Measurements from ENCODE around the gene CHCHD1.

Gene CHCHD1

GRCh38 chr10:73756183-73756582 lies 25.7 kb upstream of the CHCHD1 start:
- in situ Hi-C loops (cut with MboI; ENCODE audit: low sequenced_read_pairs): no loop called here
- Histone ChIP-seq H3K4me3 (no peak overlapping the region), H3K4me1 (no peaks in the 10 kb centered on the region), H3K27me3 (ENCODE audit: low read depth) (no peaks in the 10 kb centered on the region), H3K9me3 (no peaks in the 10 kb centered on the region), H3K36me3 (replicated peaks) (peaks cover 60% of the 10 kb centered on the region)
- no peak for DNase-seq (ENCODE audit: low spot score in 2 of 2)

GRCh38 chr10:73758704-73759511 lies 22.9 kb upstream of the CHCHD1 start:
- no peak for DNase-seq (ENCODE audit: low spot score in 2 of 2)
- no peaks in the 10 kb centered on the region for H3K4me1 ChIP-seq
- no peaks in the 10 kb centered on the region for H3K27me3 ChIP-seq (ENCODE audit: low read depth)
- no peak overlapping the region for H3K4me3 ChIP-seq
- no peaks in the 10 kb centered on the region for H3K9me3 ChIP-seq
- in situ Hi-C loops (cut with MboI; ENCODE audit: low sequenced_read_pairs): no loop called here
- peaks cover 64% of the 10 kb centered on the region for H3K36me3 ChIP-seq (replicated peaks)

DNA sequence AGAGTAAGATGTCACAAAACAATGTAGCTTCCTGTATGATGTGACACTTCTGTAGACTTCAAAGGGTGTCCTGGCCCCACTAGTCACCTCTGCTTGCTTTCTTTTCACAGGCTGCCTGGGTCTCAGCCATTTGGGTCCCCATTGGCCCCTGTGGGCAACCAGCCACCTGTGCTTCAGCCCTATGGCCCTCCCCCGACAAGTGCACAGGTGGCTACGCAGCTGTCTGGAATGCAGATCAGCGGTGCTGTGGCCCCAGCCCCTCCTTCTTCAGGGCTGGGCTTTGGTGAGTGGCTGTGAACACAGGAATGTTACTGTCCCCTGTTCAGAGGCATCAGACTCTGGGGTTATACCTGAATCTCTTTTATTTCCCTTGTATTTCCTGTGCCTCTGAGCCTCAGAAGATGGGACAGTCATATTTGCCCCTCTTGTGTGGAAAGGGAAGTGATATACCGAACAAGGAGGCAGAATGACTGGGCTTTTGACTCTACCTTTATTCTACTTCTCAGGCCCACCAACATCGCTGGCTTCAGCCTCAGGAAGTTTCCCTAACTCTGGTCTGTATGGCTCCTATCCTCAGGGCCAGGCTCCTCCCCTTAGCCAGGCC lies 22.2 kb upstream of the CHCHD1 start:
- in situ Hi-C loops (cut with MboI; ENCODE audit: low sequenced_read_pairs): no loop called here
- no peak for DNase-seq (ENCODE audit: low spot score in 2 of 2)
- Histone ChIP-seq H3K36me3 (replicated peaks) (peaks cover 62% of the 10 kb centered on the region), H3K4me3 (no peak overlapping the region), H3K9me3 (no peaks in the 10 kb centered on the region), H3K27me3 (ENCODE audit: low read depth) (no peaks in the 10 kb centered on the region), H3K4me1 (no peaks in the 10 kb centered on the region)

GRCh38 chr10:73761781-73762180 lies 20.1 kb upstream of the CHCHD1 start:
- Histone ChIP-seq H3K4me1 (no peaks in the 10 kb centered on the region), H3K36me3 (replicated peaks) (peaks cover 73% of the 10 kb centered on the region), H3K9me3 (no peaks in the 10 kb centered on the region), H3K4me3 (no peak overlapping the region), H3K27me3 (ENCODE audit: low read depth) (no peaks in the 10 kb centered on the region)
- DNase-seq (ENCODE audit: low spot score in 2 of 2): no peak
- in situ Hi-C loops (cut with MboI; ENCODE audit: low sequenced_read_pairs): no loop called here

DNA sequence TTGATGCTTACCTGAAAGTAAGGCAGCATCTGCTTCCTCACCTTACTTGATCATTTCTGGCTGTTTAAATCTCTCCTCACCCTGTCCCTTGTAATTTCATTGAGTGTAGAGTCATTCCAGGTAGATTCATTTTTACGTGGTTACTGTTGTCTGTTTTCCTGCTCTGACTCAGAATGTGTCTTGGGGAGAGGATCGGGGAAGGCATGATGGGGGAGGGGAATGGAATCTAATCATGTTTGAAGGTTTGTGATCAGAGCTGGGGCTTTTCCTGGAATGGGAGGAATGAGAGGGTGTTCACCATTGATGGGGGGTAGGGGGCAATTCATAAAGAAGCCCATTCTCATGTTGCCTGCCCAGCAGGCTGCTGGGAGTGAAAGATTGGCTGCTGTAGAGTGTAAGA lies 18.9 kb upstream of the CHCHD1 start:
- in situ Hi-C loops (cut with MboI; ENCODE audit: low sequenced_read_pairs): no loop called here
- no peaks in the 10 kb centered on the region for H3K4me1 ChIP-seq
- no peak for DNase-seq (ENCODE audit: low spot score in 2 of 2)
- H3K27me3 ChIP-seq (ENCODE audit: low read depth): no peaks in the 10 kb centered on the region
- H3K4me3 ChIP-seq: no peak overlapping the region
- no peaks in the 10 kb centered on the region for H3K9me3 ChIP-seq
- H3K36me3 ChIP-seq (replicated peaks): peaks cover 85% of the 10 kb centered on the region

DNA sequence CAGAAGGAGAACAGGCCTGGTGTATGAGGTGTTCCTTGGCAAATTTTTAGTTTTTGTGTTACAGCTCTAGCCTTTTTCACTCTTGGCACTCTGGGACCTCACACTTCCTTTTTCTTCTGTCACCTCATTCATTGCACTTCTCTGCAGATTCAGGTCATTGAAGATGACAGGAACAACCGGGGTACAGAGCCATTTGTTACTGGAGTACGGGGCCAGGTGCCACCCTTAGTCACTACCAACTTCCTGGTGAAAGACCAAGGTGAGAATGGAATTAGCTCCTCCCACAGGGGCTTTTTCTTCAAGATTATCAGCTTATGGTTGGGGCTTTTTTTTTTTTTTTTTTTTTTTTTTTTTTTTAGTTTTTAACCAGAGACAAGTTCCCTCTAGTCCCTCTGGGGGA lies 18.5 kb upstream of the CHCHD1 start:
- in situ Hi-C loops (cut with MboI; ENCODE audit: low sequenced_read_pairs): no loop called here
- Histone ChIP-seq H3K27me3 (ENCODE audit: low read depth) (no peaks in the 10 kb centered on the region), H3K4me1 (no peaks in the 10 kb centered on the region), H3K36me3 (replicated peaks) (peaks cover 89% of the 10 kb centered on the region), H3K9me3 (no peaks in the 10 kb centered on the region), H3K4me3 (no peak overlapping the region)
- no peak for DNase-seq (ENCODE audit: low spot score in 2 of 2)

- H3K27me3 ChIP-seq (ENCODE audit: low read depth): no peaks in the 10 kb centered on the region
- peaks cover 92% of the 10 kb centered on the region for H3K36me3 ChIP-seq (replicated peaks)
- H3K4me3 ChIP-seq: no peak overlapping the region
- DNase-seq (ENCODE audit: low spot score in 2 of 2): no peak
- H3K4me1 ChIP-seq: no peaks in the 10 kb centered on the region
- in situ Hi-C loops (cut with MboI; ENCODE audit: low sequenced_read_pairs): no loop called here
- H3K9me3 ChIP-seq: no peaks in the 10 kb centered on the region
These were observed 16.8 kb upstream of the CHCHD1 start for GRCh38 chr10:73765066-73765465.

GRCh38 chr10:73768881-73769280 lies 13.0 kb upstream of the CHCHD1 start:
- DNase-seq (ENCODE audit: low spot score in 2 of 2): no peak
- Histone ChIP-seq H3K27me3 (ENCODE audit: low read depth) (no peaks in the 10 kb centered on the region), H3K36me3 (replicated peaks) (peaks cover 74% of the 10 kb centered on the region), H3K9me3 (no peaks in the 10 kb centered on the region), H3K4me3 (no peak overlapping the region), H3K4me1 (peaks cover 7% of the 10 kb centered on the region)
- in situ Hi-C loops (cut with MboI; ENCODE audit: low sequenced_read_pairs): no loop called here

- Histone ChIP-seq H3K4me3 (no peak overlapping the region), H3K9me3 (no peaks in the 10 kb centered on the region), H3K4me1 (peaks cover 10% of the 10 kb centered on the region), H3K27me3 (ENCODE audit: low read depth) (no peaks in the 10 kb centered on the region), H3K36me3 (replicated peaks) (peaks cover 70% of the 10 kb centered on the region)
- in situ Hi-C loops (cut with MboI; ENCODE audit: low sequenced_read_pairs): no loop called here
- no peak for DNase-seq (ENCODE audit: low spot score in 2 of 2)
These were observed 12.5 kb upstream of the CHCHD1 start for GRCh38 chr10:73769396-73769795.

- peaks cover 56% of the 10 kb centered on the region for H3K36me3 ChIP-seq (replicated peaks)
These were observed 10.0 kb upstream of the CHCHD1 start for GRCh38 chr10:73771722-73772280.

DNA sequence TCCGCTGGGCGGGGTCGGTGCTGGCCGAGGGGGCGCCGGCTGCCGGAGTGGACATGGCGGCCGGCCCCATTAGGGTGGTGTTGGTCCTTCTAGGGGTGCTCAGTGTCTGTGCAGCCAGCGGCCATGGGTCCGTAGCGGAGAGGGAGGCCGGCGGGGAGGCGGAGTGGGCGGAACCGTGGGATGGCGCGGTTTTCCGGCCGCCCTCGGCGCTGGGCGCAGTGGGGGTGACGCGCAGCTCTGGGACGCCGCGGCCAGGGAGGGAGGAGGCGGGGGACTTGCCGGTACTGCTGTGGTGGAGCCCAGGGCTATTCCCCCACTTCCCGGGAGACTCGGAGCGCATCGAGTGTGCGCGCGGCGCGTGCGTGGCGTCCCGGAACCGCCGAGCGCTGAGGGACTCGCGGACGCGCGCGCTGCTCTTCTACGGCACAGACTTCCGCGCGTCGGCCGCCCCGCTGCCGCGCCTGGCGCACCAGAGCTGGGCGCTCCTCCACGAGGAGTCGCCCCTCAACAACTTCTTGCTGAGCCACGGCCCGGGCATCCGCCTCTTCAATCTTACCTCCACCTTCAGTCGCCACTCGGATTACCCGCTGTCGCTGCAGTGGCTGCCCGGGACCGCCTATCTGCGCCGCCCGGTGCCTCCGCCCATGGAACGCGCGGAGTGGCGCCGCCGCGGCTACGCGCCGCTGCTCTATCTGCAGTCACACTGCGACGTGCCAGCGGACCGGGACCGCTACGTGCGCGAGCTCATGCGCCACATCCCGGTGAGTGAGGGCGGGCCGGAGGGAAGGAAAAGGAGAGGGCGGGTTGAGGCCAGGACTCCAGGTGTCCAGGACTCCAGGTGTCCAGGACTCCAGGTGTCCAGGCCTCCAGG lies 9.3 kb upstream of the CHCHD1 start:
- peak; percentile 30 to 72 for DNase-seq (ENCODE audit: low spot score in 2 of 2)
- H3K27me3 ChIP-seq (ENCODE audit: low read depth): no peaks in the 10 kb centered on the region
- H3K4me3 ChIP-seq: peak overlapping the region; percentile 74
- no peaks in the 10 kb centered on the region for H3K9me3 ChIP-seq
- H3K36me3 ChIP-seq (replicated peaks): peaks cover 52% of the 10 kb centered on the region
- in situ Hi-C loops (cut with MboI; ENCODE audit: low sequenced_read_pairs): no loop called here
- H3K4me1 ChIP-seq: peaks cover 18% of the 10 kb centered on the region

More at GRCh38 chr10:73771722-73772280, 10.0 kb upstream of the CHCHD1 start:
- Histone ChIP-seq H3K4me3 (peak overlapping the region; percentile 74), H3K27me3 (ENCODE audit: low read depth) (no peaks in the 10 kb centered on the region), H3K9me3 (no peaks in the 10 kb centered on the region), H3K4me1 (peaks cover 18% of the 10 kb centered on the region)
- in situ Hi-C loops (cut with MboI; ENCODE audit: low sequenced_read_pairs): no loop called here
- DNase-seq (ENCODE audit: low spot score in 2 of 2): peak in 1 of 2 experiments; percentile 24

- no peaks in the 10 kb centered on the region for H3K27me3 ChIP-seq (ENCODE audit: low read depth)
- DNase-seq (ENCODE audit: low spot score in 2 of 2): no peak
- in situ Hi-C loops (cut with MboI; ENCODE audit: low sequenced_read_pairs): no loop called here
- peaks cover 44% of the 10 kb centered on the region for H3K36me3 ChIP-seq (replicated peaks)
- peak overlapping the region; percentile 74 for H3K4me3 ChIP-seq
- peaks cover 18% of the 10 kb centered on the region for H3K4me1 ChIP-seq
- H3K9me3 ChIP-seq: no peaks in the 10 kb centered on the region
These were observed 8.5 kb upstream of the CHCHD1 start for GRCh38 chr10:73773152-73773879.

GRCh38 chr10:73774637-73775036 lies 7.2 kb upstream of the CHCHD1 start:
- H3K36me3 ChIP-seq (replicated peaks): peaks cover 43% of the 10 kb centered on the region
- H3K4me1 ChIP-seq: peaks cover 21% of the 10 kb centered on the region
- no peak overlapping the region for H3K4me3 ChIP-seq
- no peaks in the 10 kb centered on the region for H3K27me3 ChIP-seq (ENCODE audit: low read depth)
- no peaks in the 10 kb centered on the region for H3K9me3 ChIP-seq
- DNase-seq (ENCODE audit: low spot score in 2 of 2): no peak
- in situ Hi-C loops (cut with MboI; ENCODE audit: low sequenced_read_pairs): no loop called here

Measured in HAP-1 (cell line).